ENCODE data around the gene OSER1. TPM values are rescaled to one million over a fixed set of nuclear protein-coding genes. Genes with fewer than 3 reads are reported as not detected.

The OSER1 gene
- total RNA-seq, 1 experiment from 2014 or later: 50.5 TPM

DNA sequence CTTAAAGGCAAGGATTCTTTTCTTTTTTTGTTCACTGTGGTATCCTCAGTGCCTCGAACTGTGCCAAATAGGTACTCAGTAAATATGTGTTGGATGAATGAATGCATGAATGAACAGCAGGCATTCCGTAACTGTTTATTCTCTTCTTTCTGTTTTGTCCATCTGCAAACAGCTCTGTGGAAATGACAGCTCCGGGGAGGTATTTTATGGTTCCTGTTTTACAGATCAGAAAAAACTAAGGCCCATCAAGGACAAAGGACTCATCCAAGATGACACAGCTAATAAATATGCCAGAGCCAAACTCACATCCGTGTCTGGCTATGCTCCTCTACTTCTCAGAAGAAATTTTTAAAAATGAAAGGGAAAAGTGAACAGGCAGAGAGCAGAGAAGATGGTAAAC is 44.6 kb downstream of the OSER1 start:
- Histone ChIP-seq H3K4me1 (ENCODE audit: insufficient read depth, low read length, poor library complexity, severe bottlenecking) (peaks cover 12% of the 10 kb centered on the region), H3K27ac (ENCODE audit: low read depth, low read length, poor library complexity, severe bottlenecking) (peak overlapping the region; percentile 58), H3K27me3 (replicated peaks; ENCODE audit: insufficient read depth, low read depth, low read length, poor library complexity) (no peaks in the 10 kb centered on the region), H3K9me3 (ENCODE audit: low read depth, low read length, poor library complexity, severe bottlenecking) (no peaks in the 10 kb centered on the region), H3K4me3 (ENCODE audit: low read depth, low read length, poor library complexity, severe bottlenecking) (no peak overlapping the region), H3K36me3 (ENCODE audit: insufficient read depth, low read length, poor library complexity, severe bottlenecking) (no peaks in the 10 kb centered on the region)
- peak; percentile 82 for DNase-seq (ENCODE audit: low spot score)
- intact Hi-C loops (cut with micrococcal nuclease; ENCODE audit: unreplicated experiment): no loop called here
- ChIA-PET CTCF (interaction anchor here (1.5 kb wide), 1 partner anchor 24 kb away, joined by 3 read pairs; no protein-coding TSS in a partner anchor), POLR2A (ENCODE audit: low non-redundant PET) (no interaction called here)
- BruUV-seq (replicated peaks): TSS peak; percentile 51
- TF ChIP-seq, protein P1, sequence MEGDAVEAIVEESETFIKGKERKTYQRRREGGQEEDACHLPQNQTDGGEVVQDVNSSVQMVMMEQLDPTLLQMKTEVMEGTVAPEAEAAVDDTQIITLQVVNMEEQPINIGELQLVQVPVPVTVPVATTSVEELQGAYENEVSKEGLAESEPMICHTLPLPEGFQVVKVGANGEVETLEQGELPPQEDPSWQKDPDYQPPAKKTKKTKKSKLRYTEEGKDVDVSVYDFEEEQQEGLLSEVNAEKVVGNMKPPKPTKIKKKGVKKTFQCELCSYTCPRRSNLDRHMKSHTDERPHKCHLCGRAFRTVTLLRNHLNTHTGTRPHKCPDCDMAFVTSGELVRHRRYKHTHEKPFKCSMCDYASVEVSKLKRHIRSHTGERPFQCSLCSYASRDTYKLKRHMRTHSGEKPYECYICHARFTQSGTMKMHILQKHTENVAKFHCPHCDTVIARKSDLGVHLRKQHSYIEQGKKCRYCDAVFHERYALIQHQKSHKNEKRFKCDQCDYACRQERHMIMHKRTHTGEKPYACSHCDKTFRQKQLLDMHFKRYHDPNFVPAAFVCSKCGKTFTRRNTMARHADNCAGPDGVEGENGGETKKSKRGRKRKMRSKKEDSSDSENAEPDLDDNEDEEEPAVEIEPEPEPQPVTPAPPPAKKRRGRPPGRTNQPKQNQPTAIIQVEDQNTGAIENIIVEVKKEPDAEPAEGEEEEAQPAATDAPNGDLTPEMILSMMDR (conservative IDR thresholded peaks at IDR 0.05; ENCODE audit: low read depth, low read length): no peak
- no peak for TF ChIP-seq EZH2 (IDR thresholded peaks at IDR 0.05; ENCODE audit: borderline replicate concordance, low read depth, low read length, poor library complexity, severe bottlenecking)

DNA sequence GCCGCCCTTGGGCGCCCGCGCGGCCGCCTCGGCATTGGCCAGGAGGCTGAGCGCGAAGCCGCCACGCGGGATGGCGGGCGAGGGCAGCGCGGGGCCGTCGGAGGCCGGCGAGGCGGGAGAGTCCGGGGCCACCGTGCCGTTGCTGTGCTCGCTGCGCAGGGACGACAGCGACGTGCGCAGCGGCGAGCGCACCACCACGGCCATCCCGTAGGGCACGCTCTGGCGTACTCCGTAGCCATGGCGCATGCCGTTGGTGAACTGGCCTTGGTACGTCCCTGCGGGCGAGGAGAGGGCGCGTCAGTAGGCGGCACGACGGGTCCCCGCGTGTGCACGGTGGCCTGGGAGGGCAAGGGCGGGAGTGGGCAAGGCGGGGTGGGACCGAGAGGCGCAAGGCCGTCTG is 50.4 kb downstream of the OSER1 start:
- no peaks in the 10 kb centered on the region for H3K9me3 ChIP-seq (ENCODE audit: low read depth, low read length, poor library complexity, severe bottlenecking)
- no peaks in the 10 kb centered on the region for H3K4me1 ChIP-seq (ENCODE audit: insufficient read depth, low read length, poor library complexity, severe bottlenecking)
- H3K27me3 ChIP-seq (replicated peaks; ENCODE audit: insufficient read depth, low read depth, low read length, poor library complexity): no peaks in the 10 kb centered on the region
- BruUV-seq (replicated peaks): no TSS peak
- H3K4me3 ChIP-seq (ENCODE audit: low read depth, low read length, poor library complexity, severe bottlenecking): no peak overlapping the region
- TF ChIP-seq, protein P1 (conservative IDR thresholded peaks at IDR 0.05; ENCODE audit: low read depth, low read length): no peak
- no peak for TF ChIP-seq EZH2 (IDR thresholded peaks at IDR 0.05; ENCODE audit: borderline replicate concordance, low read depth, low read length, poor library complexity, severe bottlenecking)
- no peak overlapping the region for H3K27ac ChIP-seq (ENCODE audit: low read depth, low read length, poor library complexity, severe bottlenecking)
- DNase-seq (ENCODE audit: low spot score): no peak
- intact Hi-C loops (cut with micrococcal nuclease; ENCODE audit: unreplicated experiment): no loop called here
- ChIA-PET CTCF (no interaction called here), POLR2A (ENCODE audit: low non-redundant PET) (no interaction called here)
- H3K36me3 ChIP-seq (ENCODE audit: insufficient read depth, low read length, poor library complexity, severe bottlenecking): no peaks in the 10 kb centered on the region

DNA sequence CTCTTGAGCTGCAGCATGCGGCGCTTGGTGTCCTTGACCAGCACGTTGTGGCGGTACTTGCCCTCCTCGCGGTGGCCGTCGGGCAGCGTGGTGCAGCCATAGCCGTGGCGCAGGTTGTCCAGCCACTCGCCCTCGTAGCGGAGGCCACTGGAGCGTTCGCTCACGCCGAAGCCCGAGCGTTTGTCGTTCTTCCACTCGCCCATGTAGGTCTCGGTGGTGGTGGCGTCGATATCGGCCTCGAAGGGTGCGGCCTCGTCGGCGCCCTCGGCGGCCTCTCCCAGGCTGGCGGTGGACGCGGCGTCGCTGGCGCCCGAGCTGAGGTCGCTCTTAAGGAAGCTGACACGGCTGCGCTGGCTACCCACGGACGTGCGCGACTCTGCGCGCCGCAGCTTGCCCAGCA is 50.9 kb downstream of the OSER1 start:
- no TSS peak for BruUV-seq (replicated peaks)
- intact Hi-C loops (cut with micrococcal nuclease; ENCODE audit: unreplicated experiment): no loop called here
- H3K27me3 ChIP-seq (replicated peaks; ENCODE audit: insufficient read depth, low read depth, low read length, poor library complexity): no peaks in the 10 kb centered on the region
- TF ChIP-seq, protein P1 (conservative IDR thresholded peaks at IDR 0.05; ENCODE audit: low read depth, low read length): no peak
- CTCF ChIA-PET: no interaction called here
- no peak for DNase-seq (ENCODE audit: low spot score)
- POLR2A ChIA-PET (ENCODE audit: low non-redundant PET): no interaction called here
- no peak overlapping the region for H3K27ac ChIP-seq (ENCODE audit: low read depth, low read length, poor library complexity, severe bottlenecking)
- H3K36me3 ChIP-seq (ENCODE audit: insufficient read depth, low read length, poor library complexity, severe bottlenecking): no peaks in the 10 kb centered on the region
- no peaks in the 10 kb centered on the region for H3K9me3 ChIP-seq (ENCODE audit: low read depth, low read length, poor library complexity, severe bottlenecking)
- no peak overlapping the region for H3K4me3 ChIP-seq (ENCODE audit: low read depth, low read length, poor library complexity, severe bottlenecking)
- H3K4me1 ChIP-seq (ENCODE audit: insufficient read depth, low read length, poor library complexity, severe bottlenecking): no peaks in the 10 kb centered on the region

All from A673 (cell line).